K562 (cell line): ENCODE measurements around the gene KRTAP13-4. TPM values are rescaled to one million over a fixed set of nuclear protein-coding genes. Genes with fewer than 3 reads are reported as not detected.

ENCODE experiments used
- MTA3 ChIP-seq: fragments of 450-650 bp; formaldehyde crosslinking; IDR thresholded peaks from 2 replicates; pipeline ENCODE4 v1.6.1; 2017; ENCODE audit warnings: mild to moderate bottlenecking, borderline replicate concordance
- NR2C2 ChIP-seq, 2 experiments: fragments of 200-800 bp in 1 of 2; sonication (Bioruptor generic) in 1 of 2; sonication (generic) in 1 of 2; formaldehyde crosslinking in 1 of 2; IDR thresholded peaks; 2 replicates each; pipeline versions ENCODE4 v1.6.1 to v1.8.0; 2016 to 2022; ENCODE audit warnings: mild to moderate bottlenecking in 1 of 2, missing compliant biosample characterization in 1 of 2, missing genetic modification characterization in 1 of 2, missing genetic modification reagents in 1 of 2
- SOX6 ChIP-seq: fragments of 450-650 bp; IDR thresholded peaks from 2 replicates; pipeline ENCODE4 v1.6.1; 2014; ENCODE audit warnings: mild to moderate bottlenecking
- ZNF146 ChIP-seq: IDR thresholded peaks from one replicate; pipeline ENCODE4 v1.6.1; 2018; ENCODE audit warnings: missing compliant biosample characterization; ENCODE audit not compliant: unreplicated experiment
- polyA plus RNA-seq, 8 experiments: library from polyadenylated mRNA; depleted of rRNA in 4 of 8; stranded (reverse) in 5 of 8; unstranded in 3 of 8; fragments of >200 nt; fragmentation: Nextera tagmentation in 2 of 8; fragmentation: Illumina TruSeq in 1 of 8; extraction: Ambion mirVana in 2 of 8; extraction: Trizol in 1 of 8; gene quantifications; 2 replicates each; pipeline versions ENCODE4 v1.2.1 to v1.2.3, GENCODE V29; 2011 to 2014; ENCODE audit warnings: inconsistent platforms in 1 of 8, missing spikeins in 1 of 8
- total RNA-seq, 7 experiments: library from RNA; depleted of rRNA in 6 of 7; stranded (reverse); fragments of >200 nt in 6 of 7; fragmentation: Illumina TruSeq in 2 of 7; extraction: Trizol in 2 of 7; gene quantifications; 2 replicates each; pipeline versions ENCODE4 v1.2.1 to v1.2.3, GENCODE V29; 2011 to 2021; ENCODE audit warnings: low replicate concordance in 1 of 7
- TF ChIP-seq, protein P1 (sequence below): fragments of 450-650 bp; conservative IDR thresholded peaks from 2 replicates; pipeline ENCODE4 v1.6.1; 2016; ENCODE audit warnings: missing genetic modification characterization, low read depth, mild to moderate bottlenecking, missing compliant biosample characterization, moderate library complexity
- TF ChIP-seq, protein P2 (sequence below), 2 experiments: fragments of 450-650 bp in 1 of 2; sonication (generic) in 1 of 2; formaldehyde crosslinking in 1 of 2; IDR thresholded peaks; 2 replicates each; pipeline versions ENCODE4 v1.7.1 to v1.9.0; 2016 to 2022; ENCODE audit warnings: inconsistent platforms in 1 of 2, mild to moderate bottlenecking in 1 of 2, missing genetic modification reagents in 1 of 2

KRTAP13-4 gene
- total and polyA plus RNA-seq, 9 of the 15 experiments (the other 6 are each of a cell fraction or from before 2014, with no cell fraction given), result not detected

- TF ChIP-seq, protein P1, sequence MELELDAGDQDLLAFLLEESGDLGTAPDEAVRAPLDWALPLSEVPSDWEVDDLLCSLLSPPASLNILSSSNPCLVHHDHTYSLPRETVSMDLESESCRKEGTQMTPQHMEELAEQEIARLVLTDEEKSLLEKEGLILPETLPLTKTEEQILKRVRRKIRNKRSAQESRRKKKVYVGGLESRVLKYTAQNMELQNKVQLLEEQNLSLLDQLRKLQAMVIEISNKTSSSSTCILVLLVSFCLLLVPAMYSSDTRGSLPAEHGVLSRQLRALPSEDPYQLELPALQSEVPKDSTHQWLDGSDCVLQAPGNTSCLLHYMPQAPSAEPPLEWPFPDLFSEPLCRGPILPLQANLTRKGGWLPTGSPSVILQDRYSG (tag), result no peak
- TF ChIP-seq, protein P2, sequence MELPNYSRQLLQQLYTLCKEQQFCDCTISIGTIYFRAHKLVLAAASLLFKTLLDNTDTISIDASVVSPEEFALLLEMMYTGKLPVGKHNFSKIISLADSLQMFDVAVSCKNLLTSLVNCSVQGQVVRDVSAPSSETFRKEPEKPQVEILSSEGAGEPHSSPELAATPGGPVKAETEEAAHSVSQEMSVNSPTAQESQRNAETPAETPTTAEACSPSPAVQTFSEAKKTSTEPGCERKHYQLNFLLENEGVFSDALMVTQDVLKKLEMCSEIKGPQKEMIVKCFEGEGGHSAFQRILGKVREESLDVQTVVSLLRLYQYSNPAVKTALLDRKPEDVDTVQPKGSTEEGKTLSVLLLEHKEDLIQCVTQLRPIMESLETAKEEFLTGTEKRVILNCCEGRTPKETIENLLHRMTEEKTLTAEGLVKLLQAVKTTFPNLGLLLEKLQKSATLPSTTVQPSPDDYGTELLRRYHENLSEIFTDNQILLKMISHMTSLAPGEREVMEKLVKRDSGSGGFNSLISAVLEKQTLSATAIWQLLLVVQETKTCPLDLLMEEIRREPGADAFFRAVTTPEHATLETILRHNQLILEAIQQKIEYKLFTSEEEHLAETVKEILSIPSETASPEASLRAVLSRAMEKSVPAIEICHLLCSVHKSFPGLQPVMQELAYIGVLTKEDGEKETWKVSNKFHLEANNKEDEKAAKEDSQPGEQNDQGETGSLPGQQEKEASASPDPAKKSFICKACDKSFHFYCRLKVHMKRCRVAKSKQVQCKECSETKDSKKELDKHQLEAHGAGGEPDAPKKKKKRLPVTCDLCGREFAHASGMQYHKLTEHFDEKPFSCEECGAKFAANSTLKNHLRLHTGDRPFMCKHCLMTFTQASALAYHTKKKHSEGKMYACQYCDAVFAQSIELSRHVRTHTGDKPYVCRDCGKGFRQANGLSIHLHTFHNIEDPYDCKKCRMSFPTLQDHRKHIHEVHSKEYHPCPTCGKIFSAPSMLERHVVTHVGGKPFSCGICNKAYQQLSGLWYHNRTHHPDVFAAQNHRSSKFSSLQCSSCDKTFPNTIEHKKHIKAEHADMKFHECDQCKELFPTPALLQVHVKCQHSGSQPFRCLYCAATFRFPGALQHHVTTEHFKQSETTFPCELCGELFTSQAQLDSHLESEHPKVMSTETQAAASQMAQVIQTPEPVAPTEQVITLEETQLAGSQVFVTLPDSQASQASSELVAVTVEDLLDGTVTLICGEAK (IDR thresholded peaks at IDR 0.05), result no peak
- TF ChIP-seq, protein P2 (CRISPR knock-in tag; IDR thresholded peaks at IDR 0.05), result no peak
- TF ChIP-seq MTA3, result no peak
- TF ChIP-seq ZNF146 (CRISPR knock-in tag), result no peak
- TF ChIP-seq NR2C2 (CRISPR knock-in tag; IDR thresholded peaks at IDR 0.05), result no peak
- no peak for TF ChIP-seq NR2C2 (tag; IDR thresholded peaks at IDR 0.05)
- TF ChIP-seq SOX6, result no peak
Measured at GRCh38 chr21:30444204-30444603, 14.2 kb downstream of the KRTAP13-4 start (continued).
